Measurements from ENCODE around the gene ALOX5.
A peak's percentile ranks its signal among the peaks of the same experiment; 100 is the strongest.
"Not testable (repeated sequence)": the region's sequence is repeated elsewhere in the genome, so short reads cannot be mapped to it uniquely, and the experiment has no call there.

Gene ALOX5

DNA sequence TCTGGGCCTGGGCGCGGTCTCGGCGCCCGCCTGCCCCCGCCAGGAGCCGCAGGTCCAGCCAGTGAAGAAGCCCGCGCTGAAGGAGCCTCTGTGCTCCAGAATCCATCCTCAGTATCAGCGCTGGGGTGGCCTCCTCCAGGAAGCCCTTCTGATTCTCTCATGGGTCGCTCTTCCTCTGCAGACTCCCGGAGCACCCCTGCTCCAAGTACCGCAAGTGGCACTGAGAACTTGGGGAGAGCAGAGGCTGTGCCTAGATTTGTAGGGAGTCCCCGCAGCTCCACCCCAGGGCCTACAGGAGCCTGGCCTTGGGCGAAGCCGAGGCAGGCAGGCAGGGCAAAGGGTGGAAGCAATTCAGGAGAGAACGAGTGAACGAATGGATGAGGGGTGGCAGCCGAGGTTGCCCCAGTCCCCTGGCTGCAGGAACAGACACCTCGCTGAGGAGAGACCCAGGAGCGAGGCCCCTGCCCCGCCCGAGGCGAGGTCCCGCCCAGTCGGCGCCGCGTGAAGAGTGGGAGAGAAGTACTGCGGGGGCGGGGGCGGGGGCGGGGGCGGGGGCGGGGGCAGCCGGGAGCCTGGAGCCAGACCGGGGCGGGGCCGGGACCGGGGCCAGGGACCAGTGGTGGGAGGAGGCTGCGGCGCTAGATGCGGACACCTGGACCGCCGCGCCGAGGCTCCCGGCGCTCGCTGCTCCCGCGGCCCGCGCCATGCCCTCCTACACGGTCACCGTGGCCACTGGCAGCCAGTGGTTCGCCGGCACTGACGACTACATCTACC, at the start of gene ALOX5:
Gene ALOX5, plus strand, starts transcription at position 641 of the 774 bp plus-strand sequence. Its CDS starts 64 bp downstream, at position 705.
- peak; percentile 66 for DNase-seq

- DNase-seq = no peak
Observed at GRCh38 chr10:45325116-45325515, 48.9 kb upstream of the ALOX5 start.

- not testable (repeated sequence) for DNase-seq
Observed at GRCh38 chr10:45326864-45327263, 47.2 kb upstream of the ALOX5 start.

DNA sequence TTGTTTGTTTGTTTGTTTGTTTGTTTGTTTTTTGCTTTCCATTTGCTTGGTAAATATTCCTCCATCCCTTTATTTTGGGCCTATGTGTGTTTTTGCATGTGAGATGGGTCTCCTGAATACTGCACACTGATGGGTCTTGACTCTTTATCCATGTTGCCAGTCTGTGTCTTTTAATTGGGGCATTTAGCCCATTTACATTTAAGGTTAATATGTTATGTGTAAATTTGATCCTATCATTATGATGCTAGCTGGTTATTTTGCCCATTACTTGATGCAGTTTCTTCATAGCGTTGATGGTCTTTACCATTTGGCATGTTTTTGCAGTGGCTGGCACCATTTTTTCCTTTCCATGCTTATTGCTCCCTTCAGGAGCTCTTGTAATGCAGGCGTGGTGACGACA, 42.2 kb upstream of the ALOX5 start:
- DNase-seq = not testable (repeated sequence)

GRCh38 chr10:45339894-45340293, 34.1 kb upstream of the ALOX5 start:
- no peak for DNase-seq

DNA sequence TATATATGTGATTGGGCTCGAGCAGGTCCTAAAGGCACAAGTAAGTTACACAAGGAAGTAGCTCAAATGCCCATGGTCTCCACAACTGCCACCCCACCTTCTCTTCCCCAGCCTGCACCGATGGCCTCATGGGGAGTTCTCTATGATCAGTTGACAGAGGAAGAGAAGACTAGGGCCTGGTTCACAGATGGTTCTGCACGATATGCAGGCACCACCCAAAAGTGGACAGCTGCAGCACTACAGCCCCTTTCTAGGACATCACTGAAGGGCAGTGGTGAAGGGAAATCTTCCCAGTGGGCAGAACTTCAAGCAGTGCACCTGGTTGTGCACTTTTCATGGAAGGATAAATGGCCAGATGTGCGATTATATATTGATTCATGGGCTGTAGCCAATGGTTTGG, 33.6 kb upstream of the ALOX5 start:
- DNase-seq = not testable (repeated sequence)

DNA sequence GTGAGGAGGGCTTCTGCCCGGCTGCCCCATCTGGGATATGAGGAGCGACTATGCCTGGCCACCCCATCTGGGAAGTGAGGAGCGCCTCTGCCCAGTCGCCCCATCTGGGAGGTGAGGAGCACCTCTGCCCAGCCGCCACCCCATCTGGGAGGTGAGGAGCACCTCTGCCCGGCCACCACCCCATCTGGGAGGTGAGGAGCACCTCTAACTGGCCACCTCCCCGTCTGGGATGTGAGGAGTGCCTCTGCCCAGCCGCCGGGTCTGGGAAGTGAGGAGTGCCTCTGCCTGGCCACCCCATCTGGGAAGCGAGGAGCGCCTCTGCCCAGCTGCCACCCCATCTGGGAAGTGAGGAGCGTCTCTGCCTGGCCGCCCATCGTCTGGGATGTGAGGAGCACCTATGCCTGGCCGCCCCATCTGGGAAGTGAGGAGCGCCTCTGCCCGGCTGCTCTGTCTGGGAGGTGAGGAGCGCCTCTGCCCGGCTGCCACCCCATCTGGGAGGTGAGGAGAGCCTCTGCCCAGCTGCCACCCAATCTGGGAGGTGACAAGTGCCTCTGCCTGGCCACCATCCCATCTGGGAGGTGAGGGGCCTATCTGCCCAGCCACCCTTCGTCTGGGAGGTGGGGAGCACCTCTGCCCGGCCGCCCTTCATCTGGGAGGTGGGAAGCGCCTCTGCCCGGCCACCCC, 27.2 kb upstream of the ALOX5 start:
- DNase-seq = not testable (repeated sequence)

DNA sequence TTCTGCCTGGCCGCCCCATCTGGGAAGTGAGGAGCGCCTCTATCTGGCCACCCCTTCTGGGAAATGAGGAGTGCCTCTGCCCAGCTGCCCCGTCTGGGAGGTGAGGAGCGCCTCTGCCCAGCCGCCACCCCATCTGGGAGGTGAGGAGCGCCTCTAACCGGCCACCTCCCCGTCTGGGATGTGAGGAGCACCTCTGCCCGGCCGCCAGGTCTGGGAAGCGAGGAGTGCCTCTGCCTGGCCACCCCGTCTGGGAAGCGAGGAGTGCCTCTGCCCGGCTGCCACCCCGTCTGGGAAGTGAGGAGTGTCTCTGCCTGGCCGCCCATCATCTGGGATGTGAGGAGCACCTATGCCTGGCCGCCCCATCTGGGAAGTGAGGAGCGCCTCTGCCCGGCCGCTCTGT, 26.6 kb upstream of the ALOX5 start:
- DNase-seq = not testable (repeated sequence)

DNA sequence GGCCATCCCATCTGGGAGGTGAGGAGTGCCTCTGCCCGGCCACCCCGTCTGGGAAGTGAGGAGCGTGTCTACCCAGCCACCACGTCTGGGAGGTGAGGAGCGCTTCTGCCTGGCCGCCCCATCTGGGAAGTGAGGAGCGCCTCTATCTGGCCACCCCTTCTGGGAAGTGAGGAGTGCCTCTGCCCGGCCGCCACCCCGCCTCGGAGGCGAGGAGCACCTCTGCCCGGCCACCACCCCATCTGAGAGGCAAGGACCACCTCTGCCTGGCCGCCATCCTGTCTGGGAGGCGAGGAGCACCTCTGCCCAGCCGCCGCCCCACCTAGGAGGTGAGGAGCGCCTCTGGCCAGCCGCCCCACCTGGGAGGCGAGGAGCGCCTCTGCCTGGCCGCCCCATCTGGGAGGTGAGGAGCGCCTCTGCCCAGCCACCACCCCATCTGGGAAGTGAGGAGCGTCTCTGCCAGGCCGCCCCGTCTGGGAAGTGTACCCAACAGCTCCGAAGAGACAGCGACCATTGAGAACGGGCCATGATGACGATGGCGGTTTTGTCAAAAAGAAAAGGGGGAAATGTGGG, 25.7 kb upstream of the ALOX5 start:
- not testable (repeated sequence) for DNase-seq

- no peak for DNase-seq
Observed at GRCh38 chr10:45353186-45353585, 20.8 kb upstream of the ALOX5 start.

DNA sequence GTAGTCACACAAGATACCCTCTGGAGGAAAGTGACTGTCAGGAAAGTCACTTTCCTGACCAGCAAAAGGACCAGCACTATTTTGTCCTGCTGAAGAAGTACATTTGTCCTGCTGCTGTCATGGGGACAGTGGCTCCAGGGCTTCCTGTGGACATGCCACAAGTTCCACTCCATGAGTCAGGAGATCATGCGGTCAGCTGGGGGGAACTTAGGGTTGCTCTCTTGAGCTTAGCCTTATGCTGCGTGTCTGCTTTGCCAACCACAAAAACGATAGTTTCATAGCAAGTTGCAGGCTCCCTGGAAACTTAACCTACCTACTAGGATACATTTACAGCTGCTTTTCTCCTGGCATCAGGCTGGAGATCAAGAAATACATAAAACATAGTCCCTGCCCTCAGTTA, 19.8 kb upstream of the ALOX5 start:
- no peak for DNase-seq

- DNase-seq = no peak
Observed at GRCh38 chr10:45355494-45355893, 18.5 kb upstream of the ALOX5 start.

DNA sequence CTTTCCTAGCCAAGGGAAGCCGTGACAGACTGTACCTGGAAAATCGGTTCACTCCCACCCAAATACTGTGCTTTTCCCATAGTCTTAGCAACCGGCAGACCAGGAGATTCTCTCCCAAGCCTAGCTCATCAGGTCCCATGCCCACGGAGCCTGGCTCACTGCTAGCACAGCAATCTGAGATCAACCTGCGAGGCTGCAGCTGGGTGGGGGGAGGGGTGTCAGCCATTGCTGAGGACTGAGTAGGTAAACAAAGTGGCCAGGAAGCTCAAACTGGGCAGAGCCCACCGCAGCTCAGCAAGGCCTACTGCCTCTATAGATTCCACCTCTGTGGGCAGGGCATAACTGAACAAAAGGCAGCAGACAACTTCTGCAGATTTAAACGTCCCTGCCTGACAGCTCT, 15.1 kb upstream of the ALOX5 start:
- not testable (repeated sequence) for DNase-seq

- DNase-seq = not testable (repeated sequence)
Observed at GRCh38 chr10:45361983-45362799, 11.8 kb upstream of the ALOX5 start.

- DNase-seq = not testable (repeated sequence)
Observed at GRCh38 chr10:45367643-45368042, 6.4 kb upstream of the ALOX5 start.

GRCh38 chr10:45368181-45368580, 5.8 kb upstream of the ALOX5 start:
- DNase-seq = no peak

DNA sequence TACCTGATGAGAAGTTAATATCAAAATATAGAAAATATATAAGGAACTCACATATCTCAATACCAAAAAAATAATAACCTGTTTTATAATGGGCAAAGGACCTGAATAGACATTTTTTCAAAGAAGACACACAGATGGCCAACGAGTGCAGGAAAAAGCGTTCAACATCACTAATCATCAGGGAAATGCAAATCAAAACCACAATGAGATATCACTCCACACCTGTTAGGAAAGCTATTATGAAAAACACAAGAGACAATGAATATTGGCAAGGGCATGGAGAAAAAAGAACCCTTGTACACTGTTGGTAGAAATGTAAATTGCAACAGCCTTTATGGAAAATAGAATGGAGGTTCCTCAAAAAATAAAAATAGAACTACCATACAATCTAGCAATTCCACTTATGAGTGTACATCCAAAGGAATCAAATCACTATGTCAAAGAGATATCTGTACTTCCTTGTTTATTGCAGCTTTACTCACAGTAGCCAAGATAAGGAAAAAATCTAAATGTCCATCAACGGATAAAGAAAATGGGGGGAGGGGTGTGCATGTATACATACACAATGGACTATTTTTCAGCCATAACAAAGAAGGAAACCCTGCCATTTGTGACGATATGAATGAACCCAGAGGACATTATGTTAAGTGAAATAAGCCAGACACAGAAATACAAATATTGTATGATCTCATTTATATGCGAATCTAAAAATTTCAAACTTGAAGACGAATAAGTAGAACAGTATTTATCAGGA, 3.6 kb upstream of the ALOX5 start:
- DNase-seq = no peak

- DNase-seq = no peak
Observed at GRCh38 chr10:45371560-45371959, 2.5 kb upstream of the ALOX5 start.

DNA sequence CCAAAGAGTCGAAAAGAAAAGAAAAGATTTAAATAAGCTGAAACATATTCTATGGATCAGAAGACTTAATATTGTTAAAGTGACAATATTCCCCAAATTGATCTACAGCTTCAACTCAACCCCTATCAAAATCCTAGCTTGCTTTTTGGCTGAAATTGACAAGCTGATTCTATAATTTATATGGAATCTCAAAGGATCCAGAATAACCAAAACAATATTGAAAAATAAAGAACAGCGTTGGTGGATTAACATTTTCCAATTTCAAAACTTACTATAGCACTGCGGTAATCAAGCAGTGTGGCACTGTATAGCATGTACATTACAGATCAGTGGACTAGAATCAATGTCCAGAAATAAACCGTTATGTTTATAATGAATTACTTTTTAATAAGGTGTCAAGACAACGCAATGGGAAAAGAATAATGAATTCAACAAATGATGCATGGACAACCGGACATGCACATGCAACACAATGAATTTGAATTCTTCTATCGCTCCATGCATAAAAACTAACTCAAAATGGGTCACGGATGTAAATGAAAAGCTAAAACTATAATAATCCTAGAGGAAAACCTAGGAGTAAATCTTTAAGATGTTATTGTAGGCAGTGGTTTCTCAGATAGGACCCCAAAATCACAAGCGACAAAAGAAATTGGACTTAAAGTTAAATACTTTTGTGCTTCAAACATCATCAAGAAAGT, 1.6 kb upstream of the ALOX5 start:
- DNase-seq = no peak

DNA sequence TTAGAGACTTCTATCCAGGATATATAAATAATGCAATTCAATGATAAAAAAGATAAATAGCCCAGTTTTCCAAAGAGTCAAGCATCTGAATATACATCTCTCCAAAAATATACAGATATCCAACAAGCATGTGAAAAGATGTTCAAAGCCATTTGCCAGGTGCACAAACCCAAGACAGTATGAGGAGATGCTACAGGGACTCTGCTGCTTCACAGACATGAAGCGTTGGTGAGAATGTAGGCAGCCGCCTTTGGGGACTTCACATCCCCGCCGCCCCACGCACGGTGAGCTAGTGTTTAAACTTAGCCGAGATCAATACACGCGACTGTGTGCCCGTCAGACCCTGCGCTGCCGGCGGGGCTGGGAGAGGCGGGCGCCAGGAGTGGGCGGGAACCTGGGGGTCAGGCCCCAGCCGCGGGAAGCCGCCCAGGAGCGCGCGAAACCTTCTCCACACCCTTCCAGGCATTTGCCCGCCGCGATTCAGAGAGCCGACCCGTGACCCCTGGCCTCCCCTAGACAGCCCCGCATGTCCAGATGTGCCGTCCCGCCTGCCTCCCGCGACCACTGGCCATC, 927 bp upstream of the ALOX5 start:
- DNase-seq = peak; percentile 66

DNA sequence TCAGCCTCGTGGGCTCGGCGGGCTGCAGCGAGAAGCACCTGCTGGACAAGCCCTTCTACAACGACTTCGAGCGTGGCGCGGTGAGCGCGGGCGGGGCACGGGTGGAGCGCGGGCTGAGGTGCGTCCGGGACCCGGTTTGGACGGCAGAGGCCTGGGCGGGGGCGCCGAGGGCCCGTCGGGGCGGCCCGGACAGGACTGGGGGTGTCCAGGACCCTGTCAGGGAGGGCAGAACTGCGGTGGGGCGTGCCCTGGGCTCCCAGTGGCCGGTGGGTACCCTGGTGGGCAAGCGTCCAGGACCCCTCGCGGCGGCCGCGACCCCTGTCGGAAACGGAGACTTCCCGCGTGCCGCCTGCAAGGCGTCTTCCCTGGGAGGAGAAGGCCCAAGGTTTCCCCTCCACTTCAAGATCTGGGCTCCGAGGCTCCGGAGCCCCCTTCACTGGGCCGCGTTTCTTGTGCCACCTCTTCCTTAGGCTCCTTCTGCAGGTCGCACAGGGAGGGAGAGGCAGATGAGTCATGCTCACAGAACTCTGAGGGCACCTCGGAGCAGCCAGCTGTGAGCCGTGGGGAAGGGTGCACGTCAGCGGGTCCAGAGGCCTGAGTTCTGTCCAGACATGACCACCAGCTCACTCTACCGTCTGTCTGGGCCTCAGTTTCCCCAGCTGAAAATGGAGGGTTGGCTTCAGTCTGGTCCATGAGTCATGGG, 485 bp downstream of the ALOX5 start:
- peak; percentile 53 for DNase-seq

All from retina (tissue), 1 donor.